Measurements from ENCODE around the gene PGAM1. TPM values are rescaled to one million over a fixed set of nuclear protein-coding genes. Genes with fewer than 3 reads are reported as not detected.

PGAM1 gene
- total RNA-seq, 6 experiments from 2014 or later, result 505 to 594 (median 542) TPM

DNA sequence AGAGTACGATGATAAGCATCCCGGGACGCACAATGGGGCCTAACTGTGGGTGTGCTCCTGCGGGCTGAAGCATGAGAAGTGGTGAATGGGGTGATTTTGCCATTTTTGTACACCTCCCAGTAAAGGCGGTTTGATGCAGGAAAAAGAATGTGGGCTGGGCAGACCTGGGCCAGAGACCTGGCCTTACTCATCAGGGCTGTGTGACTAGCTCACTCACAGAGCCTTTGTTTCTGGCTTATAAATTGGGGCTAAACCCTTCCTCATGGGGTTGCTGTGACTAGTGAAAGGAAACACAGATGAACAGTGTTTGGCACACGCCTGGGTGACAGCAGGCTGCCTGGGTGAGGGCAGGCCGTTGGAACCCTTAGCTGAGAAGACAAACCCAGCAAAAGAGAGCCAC is 42.8 kb upstream of the PGAM1 start:
- Mint-ChIP-seq H3K27ac (no peak overlapping the region), H3K9me3 (no peaks in the 10 kb centered on the region), H3K4me3 (no peak overlapping the region), H3K36me3 (ENCODE audit: low read depth) (peaks cover 8% of the 10 kb centered on the region), H3K4me1 (ENCODE audit: low read depth) (no peaks in the 10 kb centered on the region), H3K27me3 (ENCODE audit: insufficient read depth) (no peaks in the 10 kb centered on the region; the same call in 1 of the 2 replicates)
- TF ChIP-seq, protein P1, sequence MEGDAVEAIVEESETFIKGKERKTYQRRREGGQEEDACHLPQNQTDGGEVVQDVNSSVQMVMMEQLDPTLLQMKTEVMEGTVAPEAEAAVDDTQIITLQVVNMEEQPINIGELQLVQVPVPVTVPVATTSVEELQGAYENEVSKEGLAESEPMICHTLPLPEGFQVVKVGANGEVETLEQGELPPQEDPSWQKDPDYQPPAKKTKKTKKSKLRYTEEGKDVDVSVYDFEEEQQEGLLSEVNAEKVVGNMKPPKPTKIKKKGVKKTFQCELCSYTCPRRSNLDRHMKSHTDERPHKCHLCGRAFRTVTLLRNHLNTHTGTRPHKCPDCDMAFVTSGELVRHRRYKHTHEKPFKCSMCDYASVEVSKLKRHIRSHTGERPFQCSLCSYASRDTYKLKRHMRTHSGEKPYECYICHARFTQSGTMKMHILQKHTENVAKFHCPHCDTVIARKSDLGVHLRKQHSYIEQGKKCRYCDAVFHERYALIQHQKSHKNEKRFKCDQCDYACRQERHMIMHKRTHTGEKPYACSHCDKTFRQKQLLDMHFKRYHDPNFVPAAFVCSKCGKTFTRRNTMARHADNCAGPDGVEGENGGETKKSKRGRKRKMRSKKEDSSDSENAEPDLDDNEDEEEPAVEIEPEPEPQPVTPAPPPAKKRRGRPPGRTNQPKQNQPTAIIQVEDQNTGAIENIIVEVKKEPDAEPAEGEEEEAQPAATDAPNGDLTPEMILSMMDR (IDR thresholded peaks at IDR 0.05), result no peak
- DNase-seq, result no peak

DNA sequence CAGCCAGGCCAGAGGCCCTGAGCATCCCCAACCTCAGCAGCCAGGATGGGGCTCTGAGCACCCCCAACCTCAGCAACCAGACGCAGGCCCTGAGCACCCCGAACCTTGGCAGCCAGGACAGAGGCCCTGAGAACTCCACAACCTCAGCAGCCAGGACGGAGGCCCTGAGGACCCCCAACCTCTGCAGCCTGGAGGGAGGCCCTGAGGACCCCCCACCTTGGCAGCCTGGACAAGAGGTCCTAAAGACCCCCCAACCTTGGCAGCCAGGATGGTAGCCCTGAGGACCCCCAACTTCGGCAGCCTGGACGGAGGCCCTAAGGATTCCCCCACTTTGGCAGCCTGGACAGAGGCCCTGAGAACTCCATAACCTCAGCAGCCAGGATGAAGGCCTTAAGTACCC is 41.8 kb upstream of the PGAM1 start:
- no peaks in the 10 kb centered on the region; the same call in 1 of the 2 replicates for H3K27me3 Mint-ChIP-seq (ENCODE audit: insufficient read depth)
- no peak for DNase-seq

DNA sequence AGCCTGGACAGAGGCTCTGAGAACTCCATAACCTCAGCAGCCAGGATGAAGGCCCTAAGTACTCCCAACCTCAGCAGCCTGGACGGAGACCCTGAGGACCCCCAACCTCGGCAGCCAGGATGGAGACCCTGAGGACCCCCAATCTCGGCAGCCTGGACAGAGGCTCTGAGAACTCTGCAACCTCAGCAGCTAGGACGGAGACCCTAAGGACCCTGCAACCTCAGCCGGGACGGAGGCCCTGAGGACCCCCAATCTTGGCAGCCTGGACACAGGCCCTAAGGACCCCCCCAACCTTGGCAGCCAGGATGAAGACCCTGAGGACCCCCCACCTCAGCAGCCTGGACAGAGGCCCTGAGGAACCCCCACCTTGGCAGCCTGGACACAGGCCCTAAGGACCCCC is 41.4 kb upstream of the PGAM1 start:
- H3K9me3 Mint-ChIP-seq, result no peaks in the 10 kb centered on the region
- peaks cover 14% of the 10 kb centered on the region for H3K36me3 Mint-ChIP-seq (ENCODE audit: low read depth)
- H3K27ac Mint-ChIP-seq, result no peak overlapping the region
- TF ChIP-seq, protein P1 (IDR thresholded peaks at IDR 0.05), result no peak
- DNase-seq, result no peak
- no peaks in the 10 kb centered on the region for H3K4me1 Mint-ChIP-seq (ENCODE audit: low read depth)
- no peaks in the 10 kb centered on the region; the same call in 1 of the 2 replicates for H3K27me3 Mint-ChIP-seq (ENCODE audit: insufficient read depth)
- H3K4me3 Mint-ChIP-seq, result no peak overlapping the region

More for the DNA sequence above, 41.8 kb upstream of the PGAM1 start:
- peaks cover 14% of the 10 kb centered on the region for H3K36me3 Mint-ChIP-seq (ENCODE audit: low read depth)
- H3K4me3 Mint-ChIP-seq, result no peak overlapping the region
- TF ChIP-seq, protein P1 (IDR thresholded peaks at IDR 0.05), result no peak
- H3K9me3 Mint-ChIP-seq, result no peaks in the 10 kb centered on the region
- H3K27ac Mint-ChIP-seq, result no peak overlapping the region
- no peaks in the 10 kb centered on the region for H3K4me1 Mint-ChIP-seq (ENCODE audit: low read depth)

DNA sequence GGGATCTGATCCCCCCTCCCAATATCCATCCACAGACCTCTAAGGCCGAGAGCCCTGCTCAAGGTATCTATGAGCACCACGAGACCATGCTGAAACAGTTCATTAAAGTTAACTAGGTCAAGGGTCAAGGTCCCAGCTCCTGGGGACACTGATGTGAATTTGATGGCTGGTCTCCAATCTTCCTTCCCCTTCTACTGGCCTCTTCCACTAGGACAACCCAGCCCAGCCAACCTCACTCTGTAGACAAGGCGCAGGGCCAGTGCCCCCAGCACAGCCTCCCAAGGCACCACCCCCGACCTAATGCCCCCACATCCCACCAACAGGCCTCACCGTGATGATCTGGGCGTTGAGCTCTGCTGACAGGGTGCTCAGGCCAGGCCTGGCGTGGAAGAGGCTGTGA is 40.4 kb upstream of the PGAM1 start:
- no peak overlapping the region for H3K27ac Mint-ChIP-seq
- TF ChIP-seq, protein P1 (IDR thresholded peaks at IDR 0.05), result no peak
- H3K4me1 Mint-ChIP-seq (ENCODE audit: low read depth), result no peaks in the 10 kb centered on the region
- DNase-seq, result no peak
- H3K27me3 Mint-ChIP-seq (ENCODE audit: insufficient read depth), result no peaks in the 10 kb centered on the region; the same call in 1 of the 2 replicates
- H3K36me3 Mint-ChIP-seq (ENCODE audit: low read depth), result peaks cover 14% of the 10 kb centered on the region
- H3K4me3 Mint-ChIP-seq, result no peak overlapping the region
- H3K9me3 Mint-ChIP-seq, result no peaks in the 10 kb centered on the region

DNA sequence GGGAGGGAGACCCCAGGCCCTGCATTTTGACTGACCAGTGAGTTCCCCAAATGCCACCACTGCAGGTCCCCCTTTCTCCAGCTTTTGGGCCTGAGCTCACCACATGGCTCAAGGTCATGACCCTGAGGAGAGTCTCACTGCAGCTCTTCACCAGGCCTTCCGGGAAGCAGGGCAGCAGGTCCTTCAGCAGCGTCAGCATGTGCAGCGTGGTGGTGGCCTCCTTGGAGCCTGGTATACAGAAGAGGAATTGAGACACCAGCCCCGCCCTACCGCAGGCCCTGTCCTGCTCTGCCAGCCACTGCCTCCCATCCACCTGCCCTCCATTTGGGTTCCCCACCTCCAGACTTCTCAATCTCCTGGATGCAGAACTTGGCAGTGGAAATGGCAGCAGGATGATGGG is 37.8 kb upstream of the PGAM1 start:
- no peak overlapping the region for H3K27ac Mint-ChIP-seq
- peaks cover 17% of the 10 kb centered on the region for H3K36me3 Mint-ChIP-seq (ENCODE audit: low read depth)
- H3K9me3 Mint-ChIP-seq, result no peaks in the 10 kb centered on the region
- no peak overlapping the region for H3K4me3 Mint-ChIP-seq
- DNase-seq, result no peak
- H3K4me1 Mint-ChIP-seq (ENCODE audit: low read depth), result no peaks in the 10 kb centered on the region
- no peaks in the 10 kb centered on the region for H3K27me3 Mint-ChIP-seq (ENCODE audit: insufficient read depth)
- TF ChIP-seq, protein P1 (IDR thresholded peaks at IDR 0.05), result no peak

DNA sequence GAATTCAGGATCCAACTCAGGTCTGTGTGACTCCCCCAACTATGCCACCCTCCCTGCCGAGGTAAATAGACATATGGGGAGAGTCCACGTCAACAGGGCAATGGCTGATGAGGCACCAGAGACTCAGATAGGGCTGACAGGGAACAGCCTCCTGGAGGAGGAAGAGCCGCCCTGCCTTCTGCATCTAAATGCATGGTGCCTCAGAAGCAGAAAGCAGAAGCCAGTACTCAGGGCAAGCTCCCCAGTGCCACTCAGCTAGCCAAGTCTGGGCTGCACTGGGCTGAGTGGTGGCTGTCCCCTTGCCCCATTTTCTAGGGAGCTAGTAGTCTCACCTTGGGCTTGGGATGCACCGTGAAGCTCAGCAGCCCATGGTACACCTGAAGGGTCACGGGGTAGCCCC is 35.9 kb upstream of the PGAM1 start:
- Mint-ChIP-seq H3K27ac (no peak overlapping the region), H3K4me1 (ENCODE audit: low read depth) (no peaks in the 10 kb centered on the region), H3K4me3 (no peak overlapping the region), H3K9me3 (no peaks in the 10 kb centered on the region), H3K36me3 (ENCODE audit: low read depth) (peaks cover 20% of the 10 kb centered on the region), H3K27me3 (ENCODE audit: insufficient read depth) (no peaks in the 10 kb centered on the region)
- TF ChIP-seq, protein P1 (IDR thresholded peaks at IDR 0.05), result no peak
- DNase-seq, result no peak
